Breast epithelium (tissue), 4 donors: ENCODE data around the gene GFOD1. TPM values are rescaled to one million over a fixed set of nuclear protein-coding genes. Genes with fewer than 3 reads are reported as not detected.

Experiments used
- DNase-seq, 2 donors: peaks; one replicate each; pipeline ENCODE4 v3.0.0-alpha.2; 2019; ENCODE audit warnings: low spot score in 2 of 2
- H3K27ac ChIP-seq, 2 donors: fragments of 200-600 bp; sonication (generic) in 1 of 2; one replicate each; pipeline ENCODE4 v1.5.1; 2016 to 2019; ENCODE audit warnings: mild to moderate bottlenecking in 1 of 2
- H3K27me3 ChIP-seq, 2 donors: fragments of 200-600 bp; sonication (generic) in 1 of 2; one replicate each; pipeline versions ENCODE4 v1.5.1 to v1.6.0; 2017 to 2019; ENCODE audit warnings: control low read depth in 1 of 2, mild to moderate bottlenecking in 1 of 2
- H3K36me3 ChIP-seq: fragments of 200-600 bp; one replicate; pipeline ENCODE4 v1.5.1; 2019
- H3K4me1 ChIP-seq, 2 donors: fragments of 200-600 bp; sonication (generic); one replicate each; pipeline ENCODE4 v1.5.1; 2016 to 2019; ENCODE audit warnings: control low read depth in 1 of 2
- H3K4me3 ChIP-seq, 3 donors: fragments of 200-600 bp; sonication (generic); 1 replicate in 2 of 3; 2 replicates in 1 of 3; pipeline ENCODE4 v1.5.1; 2016 to 2019; ENCODE audit warnings: mild to moderate bottlenecking in 3 of 3, moderate library complexity in 2 of 3
- H3K9me3 ChIP-seq, 2 donors: fragments of 200-600 bp; sonication (generic) in 1 of 2; one replicate each; pipeline ENCODE4 v1.5.1; 2016 to 2019; ENCODE audit warnings: control low read depth in 1 of 2
- POLR2A ChIP-seq: fragments of 450-650 bp; IDR thresholded peaks from one replicate; pipeline ENCODE4 v1.6.1; 2016; ENCODE audit warnings: antibody characterized with exemption, mild to moderate bottlenecking, moderate library complexity
- POLR2AphosphoS5 ChIP-seq, 3 donors: sonication (generic); formaldehyde crosslinking; IDR thresholded peaks; one replicate each; pipeline ENCODE4 v1.6.1; 2017; ENCODE audit warnings: antibody characterized with exemption in 3 of 3
- intact Hi-C: fragments of 100-400 bp; cut with DNase I; formaldehyde crosslinking; loops from one replicate; pipeline ENCODE4 v1.15.1; 2023; ENCODE audit warnings: low total_unique reads
- total RNA-seq, 3 donors: library from RNA; depleted of rRNA; stranded (reverse); fragments of >200 nt; gene quantifications; one replicate each; pipeline ENCODE4 v1.1.0, GENCODE V29; 2016
- TF ChIP-seq, protein P1 (sequence below), 3 donors: fragments of 450-650 bp; IDR thresholded peaks; one replicate each; pipeline ENCODE4 v1.5.1; 2016 to 2017; ENCODE audit warnings: antibody characterized with exemption in 3 of 3, mild to moderate bottlenecking in 3 of 3, moderate library complexity in 3 of 3

GFOD1 gene
- total RNA-seq, 3 donors from 2014 or later, result 11.6 to 33.3 (median 23.3) TPM

DNA sequence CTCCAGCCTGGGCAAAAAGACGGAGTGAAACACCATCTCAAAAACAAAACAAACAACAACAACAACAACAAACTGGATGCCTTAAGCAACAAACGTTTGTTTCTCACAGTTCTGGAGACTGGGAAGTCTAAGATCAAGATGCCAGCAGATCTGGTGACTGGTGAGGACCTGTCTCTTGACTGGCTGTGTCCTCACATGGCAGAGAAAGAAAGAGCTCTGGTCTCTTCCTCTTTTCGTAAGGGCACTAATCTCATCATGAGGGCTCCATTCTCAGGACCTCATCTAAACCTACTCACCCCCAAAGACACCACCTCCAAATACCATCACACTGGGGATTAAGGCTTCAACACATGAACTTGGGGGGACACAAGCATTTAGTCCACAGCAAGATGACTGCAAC, 13.5 kb upstream of the GFOD1 start:
- no peak overlapping the region for H3K27ac ChIP-seq
- no peak overlapping the region for H3K4me3 ChIP-seq
- intact Hi-C loops, result no loop called here
- DNase-seq, result no peak
- H3K9me3 ChIP-seq, result no peaks in the 10 kb centered on the region
- no peaks in the 10 kb centered on the region for H3K36me3 ChIP-seq
- no peaks in the 10 kb centered on the region for H3K27me3 ChIP-seq
- TF ChIP-seq, protein P1, sequence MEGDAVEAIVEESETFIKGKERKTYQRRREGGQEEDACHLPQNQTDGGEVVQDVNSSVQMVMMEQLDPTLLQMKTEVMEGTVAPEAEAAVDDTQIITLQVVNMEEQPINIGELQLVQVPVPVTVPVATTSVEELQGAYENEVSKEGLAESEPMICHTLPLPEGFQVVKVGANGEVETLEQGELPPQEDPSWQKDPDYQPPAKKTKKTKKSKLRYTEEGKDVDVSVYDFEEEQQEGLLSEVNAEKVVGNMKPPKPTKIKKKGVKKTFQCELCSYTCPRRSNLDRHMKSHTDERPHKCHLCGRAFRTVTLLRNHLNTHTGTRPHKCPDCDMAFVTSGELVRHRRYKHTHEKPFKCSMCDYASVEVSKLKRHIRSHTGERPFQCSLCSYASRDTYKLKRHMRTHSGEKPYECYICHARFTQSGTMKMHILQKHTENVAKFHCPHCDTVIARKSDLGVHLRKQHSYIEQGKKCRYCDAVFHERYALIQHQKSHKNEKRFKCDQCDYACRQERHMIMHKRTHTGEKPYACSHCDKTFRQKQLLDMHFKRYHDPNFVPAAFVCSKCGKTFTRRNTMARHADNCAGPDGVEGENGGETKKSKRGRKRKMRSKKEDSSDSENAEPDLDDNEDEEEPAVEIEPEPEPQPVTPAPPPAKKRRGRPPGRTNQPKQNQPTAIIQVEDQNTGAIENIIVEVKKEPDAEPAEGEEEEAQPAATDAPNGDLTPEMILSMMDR (IDR thresholded peaks at IDR 0.05), result no peak
- TF ChIP-seq POLR2AphosphoS5 (IDR thresholded peaks at IDR 0.05) (no peak), POLR2A (no peak)
- H3K4me1 ChIP-seq, result peaks cover 0 to 10% of the 10 kb centered on the region in 2 donors

DNA sequence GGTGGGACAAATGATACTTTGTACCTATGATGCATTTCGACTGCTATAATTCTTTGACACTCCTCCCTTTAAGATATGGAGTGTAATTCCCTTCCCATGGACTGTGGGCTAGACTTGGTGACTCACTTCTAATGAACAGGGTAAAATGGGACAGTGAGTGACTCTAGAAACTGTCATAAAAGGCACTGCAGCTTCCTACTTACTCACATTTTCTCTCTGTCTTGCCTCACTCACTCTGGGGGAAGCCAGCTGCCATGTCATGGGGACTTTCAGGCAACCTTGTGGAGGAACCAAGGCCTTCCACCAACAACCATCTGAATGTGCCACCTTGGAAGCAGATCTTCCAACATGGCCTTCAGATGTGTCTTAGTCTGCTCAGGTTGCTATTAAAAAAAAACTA, 12.9 kb upstream of the GFOD1 start:
- Histone ChIP-seq H3K27ac (no peak overlapping the region), H3K4me1 (peaks cover 0 to 7% of the 10 kb centered on the region in 2 donors), H3K36me3 (no peaks in the 10 kb centered on the region), H3K27me3 (no peaks in the 10 kb centered on the region), H3K4me3 (no peak overlapping the region), H3K9me3 (no peaks in the 10 kb centered on the region)
- intact Hi-C loops, result no loop called here
- TF ChIP-seq POLR2A (no peak), POLR2AphosphoS5 (IDR thresholded peaks at IDR 0.05) (no peak)
- TF ChIP-seq, protein P1 (IDR thresholded peaks at IDR 0.05), result no peak
- DNase-seq, result no peak

DNA sequence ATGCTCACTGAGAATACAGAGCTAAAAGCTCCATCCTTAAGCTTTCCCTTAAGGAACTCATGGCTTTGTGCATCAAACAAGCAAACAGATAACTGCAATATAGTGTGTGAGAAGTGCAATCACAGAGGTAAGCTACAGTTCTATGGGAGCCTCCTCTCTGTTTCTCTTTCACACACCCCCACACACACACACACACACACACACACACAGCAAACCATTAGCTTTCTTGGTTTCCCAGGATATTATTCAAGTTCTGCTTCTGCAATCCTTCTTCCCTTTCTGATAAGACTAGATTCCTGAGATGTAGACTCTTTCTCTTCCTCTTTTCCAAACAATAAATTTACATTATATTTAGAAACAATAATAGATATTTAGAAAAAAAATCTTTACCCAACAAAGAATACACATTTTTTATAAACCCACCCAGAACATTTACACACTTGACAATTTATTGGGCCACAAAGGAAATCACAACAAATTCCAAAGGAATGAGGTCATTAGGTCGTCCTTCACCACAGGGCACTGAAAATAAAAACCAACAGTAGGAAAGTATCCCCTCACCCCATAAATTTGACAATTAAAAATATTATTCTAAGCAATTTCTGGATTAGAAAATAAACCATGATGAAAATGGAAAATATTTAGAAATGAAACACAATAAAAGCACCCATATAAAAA, 9.3 kb upstream of the GFOD1 start:
- H3K36me3 ChIP-seq, result no peaks in the 10 kb centered on the region
- no peaks in the 10 kb centered on the region for H3K27me3 ChIP-seq
- no peak for TF ChIP-seq POLR2A
- TF ChIP-seq, protein P1 (IDR thresholded peaks at IDR 0.05), result no peak
- TF ChIP-seq POLR2AphosphoS5 (IDR thresholded peaks at IDR 0.05), result no peak
- no peak overlapping the region for H3K4me3 ChIP-seq
- no peak for DNase-seq
- intact Hi-C loops, result no loop called here
- no peaks in the 10 kb centered on the region for H3K9me3 ChIP-seq
- no peaks in the 10 kb centered on the region for H3K4me1 ChIP-seq
- H3K27ac ChIP-seq, result no peak overlapping the region

DNA sequence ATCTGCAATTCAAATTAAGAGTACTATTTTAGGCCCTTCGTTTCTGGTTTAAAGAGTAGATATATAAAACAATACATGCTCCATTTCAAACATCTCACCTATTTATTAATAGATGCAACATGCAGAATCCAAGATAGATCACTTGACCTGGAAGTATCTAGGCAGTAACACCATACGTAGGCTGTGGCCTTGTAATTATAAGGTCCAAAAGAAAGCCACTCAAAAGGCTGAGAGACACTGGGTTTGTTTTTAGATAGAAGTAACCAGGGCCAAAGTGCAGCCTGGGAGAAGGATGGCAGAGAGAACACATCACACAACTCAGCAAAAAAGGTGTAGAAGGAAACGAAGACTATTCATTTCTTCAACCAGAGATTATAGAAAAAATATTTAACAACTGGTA, 8.4 kb upstream of the GFOD1 start:
- no peaks in the 10 kb centered on the region for H3K4me1 ChIP-seq
- intact Hi-C loops, result no loop called here
- TF ChIP-seq POLR2AphosphoS5 (IDR thresholded peaks at IDR 0.05) (no peak), POLR2A (no peak)
- TF ChIP-seq, protein P1 (IDR thresholded peaks at IDR 0.05), result no peak
- no peaks in the 10 kb centered on the region for H3K9me3 ChIP-seq
- H3K27me3 ChIP-seq, result no peaks in the 10 kb centered on the region
- no peaks in the 10 kb centered on the region for H3K36me3 ChIP-seq
- no peak overlapping the region for H3K4me3 ChIP-seq
- H3K27ac ChIP-seq, result no peak overlapping the region
- DNase-seq, result no peak

DNA sequence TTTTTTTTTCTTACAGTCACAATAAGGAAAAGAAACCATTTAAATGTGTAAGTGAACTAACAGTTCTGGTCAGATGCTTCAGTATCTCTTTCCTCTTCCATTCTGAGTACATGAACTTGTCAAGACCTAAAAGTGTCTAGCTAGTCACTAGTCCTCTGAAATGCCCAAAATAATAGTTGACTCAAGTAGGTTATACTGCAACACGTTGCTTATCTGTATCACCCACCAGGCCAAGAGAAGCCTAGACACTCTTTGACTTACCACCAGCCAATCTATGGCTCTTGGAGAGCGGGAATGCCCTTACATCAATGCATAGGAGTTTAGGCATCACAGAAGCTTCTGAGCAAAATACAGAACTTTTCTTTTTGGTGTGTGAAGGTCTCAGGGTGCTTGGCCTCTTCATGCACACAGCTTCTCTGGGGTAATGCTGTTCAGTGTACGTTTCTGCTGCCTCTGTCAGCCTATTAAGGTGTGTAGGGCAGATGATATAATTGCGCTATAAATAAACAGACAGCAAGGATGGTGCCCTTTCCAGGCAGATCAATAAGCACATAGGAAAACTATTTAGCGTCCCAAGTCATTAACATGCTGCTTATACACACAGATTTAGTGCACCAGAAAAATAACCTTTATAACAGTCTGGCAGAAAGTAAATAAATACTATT, 7.8 kb upstream of the GFOD1 start:
- Histone ChIP-seq H3K36me3 (no peaks in the 10 kb centered on the region), H3K27me3 (no peaks in the 10 kb centered on the region), H3K9me3 (no peaks in the 10 kb centered on the region), H3K4me1 (no peaks in the 10 kb centered on the region), H3K27ac (no peak overlapping the region), H3K4me3 (no peak overlapping the region)
- intact Hi-C loops, result no loop called here
- TF ChIP-seq POLR2AphosphoS5 (IDR thresholded peaks at IDR 0.05) (no peak), POLR2A (no peak)
- TF ChIP-seq, protein P1 (IDR thresholded peaks at IDR 0.05), result no peak
- DNase-seq, result no peak
